Astrocyte (in vitro differentiated cells and primary cell): ENCODE measurements around the gene TFDP2. TPM values are rescaled to one million over a fixed set of nuclear protein-coding genes. Genes with fewer than 3 reads are reported as not detected.

Source experiments
- DNase-seq: peaks from one replicate; pipeline ENCODE4 v3.0.0-alpha.2; 2010; ENCODE audit warnings: low read depth
- FAIRE-seq: peaks from 2 replicates; lab custom pipeline; 2011; peaks lifted over from hg19 to GRCh38; lab: Jason Lieb, UNC
- H2AFZ ChIP-seq: 2 replicates; pipeline ENCODE4 v1.6.0; 2012; ENCODE audit warnings: low read depth, low read length, inconsistent platforms
- H3K27ac ChIP-seq: 2 replicates; pipeline ENCODE4 v1.5.1; 2011; ENCODE audit warnings: low read depth, low read length, inconsistent platforms
- H3K27me3 ChIP-seq: 2 replicates; pipeline ENCODE4 v1.6.0; 2011; ENCODE audit warnings: low read length, inconsistent platforms; ENCODE audit not compliant: insufficient read depth
- H3K36me3 ChIP-seq: 2 replicates; pipeline ENCODE4 v1.5.1; 2011; ENCODE audit warnings: low read length, inconsistent platforms; ENCODE audit not compliant: insufficient read depth
- H3K4me1 ChIP-seq: 2 replicates; pipeline ENCODE4 v1.5.1; 2011; ENCODE audit warnings: low read length, inconsistent platforms; ENCODE audit not compliant: insufficient read depth
- H3K4me2 ChIP-seq: 2 replicates; pipeline ENCODE4 v1.6.0; 2012; ENCODE audit warnings: low read length, inconsistent platforms
- H3K4me3 ChIP-seq: 2 replicates; pipeline ENCODE4 v1.5.1; 2011; ENCODE audit warnings: low read depth, mild to moderate bottlenecking, low read length, inconsistent platforms; ENCODE audit not compliant: insufficient read depth
- H3K79me2 ChIP-seq: 2 replicates; pipeline ENCODE4 v1.6.0; 2012; ENCODE audit warnings: mild to moderate bottlenecking, low read length, inconsistent platforms; ENCODE audit not compliant: insufficient read depth
- H3K9ac ChIP-seq: 2 replicates; pipeline ENCODE4 v1.6.0; 2012; ENCODE audit warnings: mild to moderate bottlenecking, low read length, inconsistent platforms
- H3K9me3 ChIP-seq: 2 replicates; pipeline ENCODE4 v1.5.1; 2012; ENCODE audit warnings: low read depth, mild to moderate bottlenecking, low read length, inconsistent platforms; ENCODE audit not compliant: insufficient read depth
- H4K20me1 ChIP-seq: 2 replicates; pipeline ENCODE4 v1.6.0; 2012; ENCODE audit warnings: low read length, inconsistent platforms; ENCODE audit not compliant: insufficient read depth
- H3K27ac Mint-ChIP-seq: one replicate; pipeline ENCODE4 v1.8.0; 2021; ENCODE audit warnings: mild to moderate bottlenecking, mixed read lengths; ENCODE audit not compliant: unreplicated experiment
- H3K27me3 Mint-ChIP-seq: one replicate; pipeline ENCODE4 v1.8.0; 2021; ENCODE audit warnings: low read depth, mixed read lengths; ENCODE audit not compliant: unreplicated experiment
- H3K36me3 Mint-ChIP-seq: one replicate; pipeline ENCODE4 v1.8.0; 2021; ENCODE audit warnings: low read depth, mixed read lengths; ENCODE audit not compliant: unreplicated experiment
- H3K4me1 Mint-ChIP-seq: one replicate; pipeline ENCODE4 v1.8.0; 2021; ENCODE audit warnings: low read depth, mixed read lengths; ENCODE audit not compliant: unreplicated experiment
- H3K4me3 Mint-ChIP-seq: one replicate; pipeline ENCODE4 v1.8.0; 2021; ENCODE audit warnings: mild to moderate bottlenecking, moderate library complexity, mixed read lengths; ENCODE audit not compliant: unreplicated experiment
- H3K9me3 Mint-ChIP-seq: one replicate; pipeline ENCODE4 v1.8.0; 2021; ENCODE audit warnings: mild to moderate bottlenecking, mixed read lengths; ENCODE audit not compliant: unreplicated experiment
- CTCF ChIP-seq: IDR thresholded peaks from 2 replicates; pipeline ENCODE4 v1.5.1; 2011; ENCODE audit warnings: low read depth, mild to moderate bottlenecking, inconsistent platforms, low read length, moderate library complexity; ENCODE audit not compliant: insufficient read depth
- EZH2 ChIP-seq: IDR thresholded peaks from 2 replicates; pipeline ENCODE4 v1.6.1; 2012; ENCODE audit warnings: mild to moderate bottlenecking, low read length, inconsistent platforms; ENCODE audit not compliant: insufficient read depth
- total RNA-seq: library from RNA; stranded (reverse); gene quantifications from 2 replicates; pipeline ENCODE4 v1.2.1, GENCODE V29; 2021

The TFDP2 gene
- total RNA-seq, 1 donor from 2014 or later = 51.0 TPM

DNA sequence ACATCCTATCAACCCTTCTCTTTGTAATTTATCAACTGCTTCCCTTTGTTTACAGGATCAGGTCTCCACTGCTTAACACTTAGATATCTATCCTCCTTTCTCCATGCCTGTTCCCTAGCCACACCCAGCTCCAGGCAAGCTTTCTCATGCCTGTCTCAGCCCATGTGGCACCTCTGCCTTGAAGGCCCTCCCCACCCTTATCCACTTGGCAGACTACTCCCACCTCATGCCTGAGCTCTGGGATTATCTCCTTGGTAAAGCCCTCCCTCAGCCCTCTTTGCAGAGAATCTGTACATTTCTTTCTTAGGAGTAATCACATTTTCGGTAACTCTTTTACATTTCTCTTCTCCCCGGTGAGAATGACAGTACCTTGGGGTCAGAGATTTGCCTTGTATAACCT is 176.9 kb downstream of the TFDP2 start:
- Mint-ChIP-seq H3K4me1 (peaks cover 6% of the 10 kb centered on the region), H3K9me3 (no peaks in the 10 kb centered on the region), H3K27me3 (no peaks in the 10 kb centered on the region), H3K4me3 (no peak overlapping the region), H3K36me3 (peaks cover 12% of the 10 kb centered on the region), H3K27ac (peak overlapping the region; percentile 7)
- Histone ChIP-seq H3K36me3 (no peaks in the 10 kb centered on the region), H2AFZ (no peak overlapping the region), H3K9ac (no peak overlapping the region), H3K4me1 (no peaks in the 10 kb centered on the region), H3K79me2 (no peaks in the 10 kb centered on the region), H3K4me2 (no peak overlapping the region), H3K4me3 (no peak overlapping the region), H4K20me1 (no peaks in the 10 kb centered on the region), H3K27ac (no peak overlapping the region), H3K27me3 (no peaks in the 10 kb centered on the region), H3K9me3 (no peaks in the 10 kb centered on the region)
- DNase-seq = no peak
- TF ChIP-seq EZH2 (no peak), CTCF (no peak)
- no peak for FAIRE-seq

- Histone ChIP-seq H3K4me1 (no peaks in the 10 kb centered on the region), H3K36me3 (no peaks in the 10 kb centered on the region), H3K27ac (no peak overlapping the region), H2AFZ (no peak overlapping the region), H3K27me3 (no peaks in the 10 kb centered on the region), H3K9me3 (no peaks in the 10 kb centered on the region), H4K20me1 (no peaks in the 10 kb centered on the region), H3K9ac (no peak overlapping the region), H3K79me2 (no peaks in the 10 kb centered on the region), H3K4me3 (no peak overlapping the region), H3K4me2 (no peak overlapping the region)
- no peaks in the 10 kb centered on the region for H3K27me3 Mint-ChIP-seq
- peaks cover 11% of the 10 kb centered on the region for H3K36me3 Mint-ChIP-seq
- H3K4me3 Mint-ChIP-seq = no peak overlapping the region
- FAIRE-seq (no peak), DNase-seq (no peak)
- no peaks in the 10 kb centered on the region for H3K9me3 Mint-ChIP-seq
- no peak overlapping the region for H3K27ac Mint-ChIP-seq
- H3K4me1 Mint-ChIP-seq = peaks cover 6% of the 10 kb centered on the region
- TF ChIP-seq CTCF (no peak), EZH2 (no peak)
Observed at GRCh38 chr3:141971571-141971970, 177.8 kb downstream of the TFDP2 start.

- Mint-ChIP-seq H3K36me3 (peaks cover 8% of the 10 kb centered on the region), H3K4me3 (no peak overlapping the region), H3K27ac (no peak overlapping the region), H3K9me3 (no peaks in the 10 kb centered on the region), H3K27me3 (no peaks in the 10 kb centered on the region), H3K4me1 (peaks cover 6% of the 10 kb centered on the region)
- H3K27me3 ChIP-seq = no peaks in the 10 kb centered on the region
- no peak overlapping the region for H2AFZ ChIP-seq
- FAIRE-seq = no peak
- H3K4me1 ChIP-seq = no peaks in the 10 kb centered on the region
- no peaks in the 10 kb centered on the region for H4K20me1 ChIP-seq
- H3K9ac ChIP-seq = no peak overlapping the region
- no peaks in the 10 kb centered on the region for H3K79me2 ChIP-seq
- no peak overlapping the region for H3K4me2 ChIP-seq
- H3K27ac ChIP-seq = no peak overlapping the region
- no peak for DNase-seq
- H3K36me3 ChIP-seq = no peaks in the 10 kb centered on the region
- H3K9me3 ChIP-seq = no peaks in the 10 kb centered on the region
- TF ChIP-seq EZH2 = no peak
- TF ChIP-seq CTCF = no peak
- no peak overlapping the region for H3K4me3 ChIP-seq
Observed at GRCh38 chr3:141969711-141970110, 179.6 kb downstream of the TFDP2 start.
